ENCODE measurements around the gene CRTAC1. TPM values are rescaled to one million over a fixed set of nuclear protein-coding genes. Genes with fewer than 3 reads are reported as not detected.
"Not testable (repeated sequence)": the region's sequence is repeated elsewhere in the genome, so short reads cannot be mapped to it uniquely, and the experiment has no call there.

Gene CRTAC1
- total and polyA plus RNA-seq, 12 donors: 0.09 to 1.4 (median 0.48) TPM; not detected in 4

- DNase-seq: no peak
- no peaks in the 10 kb centered on the region for H3K9me3 ChIP-seq (replicated peaks in 1 of 3)
- H3K36me3 ChIP-seq (replicated peaks in 1 of 2): no peaks in the 10 kb centered on the region
- peaks cover 0 to 11% of the 10 kb centered on the region in 2 donors for H3K4me1 ChIP-seq (replicated peaks in 1 of 2)
- no peak overlapping the region for H3K27ac ChIP-seq
- intact Hi-C loops (cut with DNase I): no loop called here
- WGBS, 4 donors: 23 to 34% (median 30%) methylated on average over 2 of the region's 2 CpGs
- no peak overlapping the region for H3K4me3 ChIP-seq
- no peaks in the 10 kb centered on the region for H3K27me3 ChIP-seq
- TF ChIP-seq CTCF (IDR thresholded peaks at IDR 0.05) (no peak), POLR2A (IDR thresholded peaks at IDR 0.05) (no peak)
Measured at GRCh38 chr10:97843281-97843671, 187.1 kb downstream of the CRTAC1 start.

- WGBS, 4 donors: 29 to 48% (median 39%) methylated on average over 7 of the region's 7 CpGs
- H3K27me3 ChIP-seq: peaks cover 3% of the 10 kb centered on the region
- peaks cover 0 to 11% of the 10 kb centered on the region in 2 donors for H3K4me1 ChIP-seq (replicated peaks in 1 of 2)
- H3K4me3 ChIP-seq: no peak overlapping the region
- no peaks in the 10 kb centered on the region for H3K9me3 ChIP-seq (replicated peaks in 1 of 3)
- TF ChIP-seq CTCF (IDR thresholded peaks at IDR 0.05): no peak
- TF ChIP-seq POLR2A (IDR thresholded peaks at IDR 0.05): no peak
- intact Hi-C loops (cut with DNase I): no loop called here
- H3K27ac ChIP-seq: no peak overlapping the region
- DNase-seq: no peak
- H3K36me3 ChIP-seq (replicated peaks in 1 of 2): no peaks in the 10 kb centered on the region
Measured at GRCh38 chr10:97842656-97843280, 187.7 kb downstream of the CRTAC1 start.

GRCh38 chr10:97842114-97842513, 188.3 kb downstream of the CRTAC1 start:
- H3K27ac ChIP-seq; DNase-seq; H3K9me3 ChIP-seq (replicated peaks in 1 of 3); H3K36me3 ChIP-seq (replicated peaks in 1 of 2); H3K4me3 ChIP-seq; intact Hi-C loops (cut with DNase I); H3K27me3 ChIP-seq: not testable (repeated sequence)
- WGBS, 4 donors: 33 to 65% (median 36%) methylated on average over 1 to 2 of the region's 3 CpGs
- H3K4me1 ChIP-seq (replicated peaks in 1 of 2): peaks cover 0 to 11% of the 10 kb centered on the region in 2 donors

GRCh38 chr10:97841166-97841565, 189.3 kb downstream of the CRTAC1 start:
- H3K27ac ChIP-seq; H3K36me3 ChIP-seq (replicated peaks in 1 of 2); intact Hi-C loops (cut with DNase I); H3K9me3 ChIP-seq (replicated peaks in 1 of 3); DNase-seq; H3K4me3 ChIP-seq; H3K27me3 ChIP-seq: not testable (repeated sequence)
- peaks cover 0 to 11% of the 10 kb centered on the region in 2 donors for H3K4me1 ChIP-seq (replicated peaks in 1 of 2)
- WGBS, 4 donors: 94 to 100% (median 96%) methylated on average over 1 to 15 of the region's 22 CpGs; no CpG with 5 or more reads in 1 of the 4 donors

- intact Hi-C loops (cut with DNase I): no loop called here
- TF ChIP-seq CTCF (IDR thresholded peaks at IDR 0.05): no peak
- no peak for TF ChIP-seq POLR2A (IDR thresholded peaks at IDR 0.05)
- Histone ChIP-seq H3K27ac (no peak overlapping the region), H3K27me3 (peaks cover 3% of the 10 kb centered on the region), H3K4me1 (replicated peaks in 1 of 2) (peaks cover 0 to 11% of the 10 kb centered on the region in 2 donors), H3K9me3 (replicated peaks in 1 of 3) (no peaks in the 10 kb centered on the region), H3K4me3 (no peak overlapping the region), H3K36me3 (replicated peaks in 1 of 2) (no peaks in the 10 kb centered on the region)
- WGBS, 4 donors: 91 to 93% (median 91%) methylated on average over 3 of the region's 3 CpGs
- no peak for DNase-seq
Measured at GRCh38 chr10:97838091-97838490, 192.3 kb downstream of the CRTAC1 start.
